ENCODE results near the gene EFNB2.

EFNB2 gene

DNA sequence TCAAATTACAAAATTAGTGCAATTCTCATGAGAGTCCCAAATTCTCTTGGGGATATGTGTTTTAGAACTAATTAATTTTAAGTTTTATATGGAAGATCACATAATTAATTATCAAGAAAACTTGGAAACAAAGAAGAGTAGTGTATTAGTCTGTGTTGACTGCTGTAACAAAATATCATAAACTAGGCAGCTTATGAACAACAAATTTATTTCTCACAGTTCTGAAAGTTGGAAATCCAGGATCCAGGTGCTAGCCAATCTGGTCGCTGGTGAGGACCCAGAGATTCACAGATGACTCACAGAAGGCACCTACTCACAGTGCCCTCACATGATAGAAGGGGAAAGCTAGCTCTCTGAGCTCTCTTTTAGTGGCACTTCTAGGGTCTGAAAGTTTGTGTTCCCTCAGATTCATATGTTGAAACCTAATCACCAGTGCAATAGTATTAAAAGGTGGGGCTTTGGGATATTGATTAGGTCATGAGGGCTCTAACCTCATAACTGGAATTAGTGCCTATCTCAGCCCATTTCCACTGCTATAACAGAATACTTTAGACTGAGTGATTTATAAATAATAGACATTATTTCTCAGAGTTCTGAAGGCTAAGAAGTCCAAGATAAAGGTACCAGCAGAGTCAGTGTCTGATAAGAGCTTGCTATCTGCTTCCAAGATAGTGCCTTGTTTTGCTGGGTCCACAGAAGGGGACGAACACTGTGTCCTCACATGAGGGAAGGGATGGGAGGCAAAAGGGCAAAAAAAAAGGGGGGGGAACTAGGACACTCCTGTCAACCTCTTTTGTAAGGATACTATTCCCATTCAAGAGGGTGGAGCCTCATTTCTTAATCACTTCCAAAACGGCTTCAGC is 34.0 kb upstream of the EFNB2 start:
- H3F3A ChIP-seq (ENCODE audit: insufficient read depth, low read length): peaks cover 10% of the 10 kb centered on the region; the same call in 1 of the 2 replicates
- no peaks in the 10 kb centered on the region for H3K9me2 ChIP-seq (replicated peaks; ENCODE audit: insufficient read depth, low read length)
- DNase-seq: no peak
- H3K9me3 ChIP-seq (replicated peaks; ENCODE audit: insufficient read depth, low read length): no peaks in the 10 kb centered on the region
- H3K4me2 ChIP-seq (ENCODE audit: low read depth, low read length): no peak overlapping the region
- H3K4me3 ChIP-seq (ENCODE audit: low read length): no peak overlapping the region
- H4K20me1 ChIP-seq (ENCODE audit: insufficient read depth, low read length): peaks cover 26% of the 10 kb centered on the region
- H3K79me2 ChIP-seq (ENCODE audit: low read length): peaks cover 35% of the 10 kb centered on the region
- H3K36me3 ChIP-seq (replicated peaks; ENCODE audit: insufficient read depth, low read length): no peaks in the 10 kb centered on the region
- no peak overlapping the region for H3K9ac ChIP-seq (ENCODE audit: low read length)
- H3K27ac ChIP-seq (ENCODE audit: low read length): no peak overlapping the region
- H2AFZ ChIP-seq (ENCODE audit: low read length): no peak overlapping the region
- H3K27me3 ChIP-seq (replicated peaks; ENCODE audit: insufficient read depth, low read length): no peaks in the 10 kb centered on the region
- H3K4me1 ChIP-seq (ENCODE audit: low read length): peaks cover 17% of the 10 kb centered on the region
- no peak for TF ChIP-seq EZH2phosphoT487 (IDR thresholded peaks at IDR 0.05; ENCODE audit: low read length)
- TF ChIP-seq, protein P1, sequence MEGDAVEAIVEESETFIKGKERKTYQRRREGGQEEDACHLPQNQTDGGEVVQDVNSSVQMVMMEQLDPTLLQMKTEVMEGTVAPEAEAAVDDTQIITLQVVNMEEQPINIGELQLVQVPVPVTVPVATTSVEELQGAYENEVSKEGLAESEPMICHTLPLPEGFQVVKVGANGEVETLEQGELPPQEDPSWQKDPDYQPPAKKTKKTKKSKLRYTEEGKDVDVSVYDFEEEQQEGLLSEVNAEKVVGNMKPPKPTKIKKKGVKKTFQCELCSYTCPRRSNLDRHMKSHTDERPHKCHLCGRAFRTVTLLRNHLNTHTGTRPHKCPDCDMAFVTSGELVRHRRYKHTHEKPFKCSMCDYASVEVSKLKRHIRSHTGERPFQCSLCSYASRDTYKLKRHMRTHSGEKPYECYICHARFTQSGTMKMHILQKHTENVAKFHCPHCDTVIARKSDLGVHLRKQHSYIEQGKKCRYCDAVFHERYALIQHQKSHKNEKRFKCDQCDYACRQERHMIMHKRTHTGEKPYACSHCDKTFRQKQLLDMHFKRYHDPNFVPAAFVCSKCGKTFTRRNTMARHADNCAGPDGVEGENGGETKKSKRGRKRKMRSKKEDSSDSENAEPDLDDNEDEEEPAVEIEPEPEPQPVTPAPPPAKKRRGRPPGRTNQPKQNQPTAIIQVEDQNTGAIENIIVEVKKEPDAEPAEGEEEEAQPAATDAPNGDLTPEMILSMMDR (IDR thresholded peaks at IDR 0.05; ENCODE audit: low read length): no peak
- TF ChIP-seq EZH2 (optimal IDR thresholded peaks at IDR 0.05; ENCODE audit: low read depth, low read length): no peak

DNA sequence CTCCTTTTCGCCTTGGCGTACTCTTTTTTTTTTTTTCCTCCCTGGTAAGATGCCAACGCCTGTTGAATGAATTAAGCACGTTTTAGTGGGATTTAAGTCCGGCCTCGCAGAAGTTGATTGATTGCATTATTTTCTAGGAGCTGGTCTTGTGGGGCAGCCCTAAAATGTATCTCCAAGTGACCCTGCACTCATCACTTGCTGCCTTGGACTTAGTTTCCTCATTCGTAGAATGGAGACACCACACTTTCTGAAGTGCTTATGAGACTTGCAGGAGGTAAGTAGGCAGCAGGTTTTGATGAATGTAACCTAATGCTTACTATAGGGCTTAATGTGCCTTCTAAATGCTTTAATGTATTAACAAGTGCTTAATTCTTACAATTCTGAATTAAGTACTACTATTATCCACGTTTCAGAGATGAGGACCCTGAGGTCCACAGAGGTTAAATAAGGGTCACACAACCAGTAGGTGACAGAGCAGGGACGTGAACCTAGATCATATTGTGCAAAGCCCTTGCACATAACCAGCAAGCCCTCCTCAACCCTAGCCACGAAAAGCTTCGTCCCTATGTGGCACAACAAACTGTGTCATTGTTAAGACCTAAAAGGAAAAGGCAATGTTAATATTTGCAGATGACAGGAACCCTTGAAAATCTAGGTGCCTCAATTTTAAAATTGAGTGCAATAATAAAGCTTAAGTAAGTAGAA is 33.0 kb upstream of the EFNB2 start:
- H3K27me3 ChIP-seq (replicated peaks; ENCODE audit: insufficient read depth, low read length): no peaks in the 10 kb centered on the region
- H3K4me2 ChIP-seq (ENCODE audit: low read depth, low read length): peak overlapping the region; percentile 58
- H4K20me1 ChIP-seq (ENCODE audit: insufficient read depth, low read length): peaks cover 36% of the 10 kb centered on the region
- H3K9ac ChIP-seq (ENCODE audit: low read length): peak overlapping the region; percentile 98; the same call in 1 of the 2 replicates
- H3K36me3 ChIP-seq (replicated peaks; ENCODE audit: insufficient read depth, low read length): no peaks in the 10 kb centered on the region
- H2AFZ ChIP-seq (ENCODE audit: low read length): peak overlapping the region; percentile 86
- H3K27ac ChIP-seq (ENCODE audit: low read length): peak overlapping the region; percentile 93; the same call in 1 of the 2 replicates
- no peaks in the 10 kb centered on the region for H3K9me2 ChIP-seq (replicated peaks; ENCODE audit: insufficient read depth, low read length)
- H3K9me3 ChIP-seq (replicated peaks; ENCODE audit: insufficient read depth, low read length): no peaks in the 10 kb centered on the region
- H3F3A ChIP-seq (ENCODE audit: insufficient read depth, low read length): peaks cover 10% of the 10 kb centered on the region; the same call in 1 of the 2 replicates
- H3K4me1 ChIP-seq (ENCODE audit: low read length): peaks cover 22% of the 10 kb centered on the region
- peak overlapping the region; percentile 98 for H3K4me3 ChIP-seq (ENCODE audit: low read length)
- peaks cover 45% of the 10 kb centered on the region for H3K79me2 ChIP-seq (ENCODE audit: low read length)
- TF ChIP-seq EZH2phosphoT487 (IDR thresholded peaks at IDR 0.05; ENCODE audit: low read length) (no peak), EZH2 (optimal IDR thresholded peaks at IDR 0.05; ENCODE audit: low read depth, low read length) (no peak)
- TF ChIP-seq, protein P1 (IDR thresholded peaks at IDR 0.05; ENCODE audit: low read length): no peak
- DNase-seq: no peak

GRCh38 chr13:106567474-106568298 is 32.2 kb upstream of the EFNB2 start, which contains the start of gene ARGLU1:
Gene ARGLU1, minus strand, starts transcription at chr13:106568137. Its CDS starts 218 bp downstream, at chr13:106567919.
- Histone ChIP-seq H3K9me3 (replicated peaks; ENCODE audit: insufficient read depth, low read length) (no peaks in the 10 kb centered on the region), H3K27ac (ENCODE audit: low read length) (peak within 1 kb of the TSS; percentile 93), H3K9ac (ENCODE audit: low read length) (peak within 1 kb of the TSS; percentile 98), H3K4me1 (ENCODE audit: low read length) (peaks cover 26% of the 10 kb centered on the region), H3K36me3 (replicated peaks; ENCODE audit: insufficient read depth, low read length) (no peaks in the 10 kb centered on the region), H3K79me2 (ENCODE audit: low read length) (peaks cover 53% of the 10 kb centered on the region), H3F3A (ENCODE audit: insufficient read depth, low read length) (peaks cover 10% of the 10 kb centered on the region; the same call in 1 of the 2 replicates), H2AFZ (ENCODE audit: low read length) (peak within 1 kb of the TSS; percentile 86), H4K20me1 (ENCODE audit: insufficient read depth, low read length) (peaks cover 42% of the 10 kb centered on the region), H3K4me2 (ENCODE audit: low read depth, low read length) (peak within 1 kb of the TSS; percentile 90), H3K4me3 (ENCODE audit: low read length) (peak within 1 kb of the TSS; percentile 98), H3K9me2 (replicated peaks; ENCODE audit: insufficient read depth, low read length) (no peaks in the 10 kb centered on the region), H3K27me3 (replicated peaks; ENCODE audit: insufficient read depth, low read length) (no peaks in the 10 kb centered on the region)
- DNase-seq: peak; percentile 95
- TF ChIP-seq EZH2phosphoT487 (IDR thresholded peaks at IDR 0.05; ENCODE audit: low read length) (no peak), EZH2 (optimal IDR thresholded peaks at IDR 0.05; ENCODE audit: low read depth, low read length) (no peak)
- TF ChIP-seq, protein P1 (IDR thresholded peaks at IDR 0.05; ENCODE audit: low read length): no peak

Data from MM.1S (cell line).